Skeletal muscle cell (primary cell): ENCODE results near the gene CCDC121.
"Not testable (repeated sequence)": the region's sequence is repeated elsewhere in the genome, so short reads cannot be mapped to it uniquely, and the experiment has no call there.

Experiments used
- DNase-seq: peaks from one replicate; pipeline ENCODE4 v3.0.0-alpha.2; 2010; ENCODE audit warnings: low read depth
- H3K4me3 ChIP-seq: 2 replicates; pipeline ENCODE4 v1.5.1; 2011; ENCODE audit warnings: low read depth, mild to moderate bottlenecking, control low read depth, low read length, moderate library complexity

The CCDC121 gene

GRCh38 chr2:27638709-27639108 lies 9.9 kb upstream of the CCDC121 start:
- DNase-seq, result peak; percentile 88
- no peak overlapping the region for H3K4me3 ChIP-seq

- no peak overlapping the region for H3K4me3 ChIP-seq
- peak; percentile 77 for DNase-seq
These were observed 9.3 kb upstream of the CCDC121 start for GRCh38 chr2:27638037-27638637.

GRCh38 chr2:27636766-27637165 lies 8.0 kb upstream of the CCDC121 start:
- no peak for DNase-seq
- no peak overlapping the region for H3K4me3 ChIP-seq

GRCh38 chr2:27634291-27634690 lies 5.5 kb upstream of the CCDC121 start:
- H3K4me3 ChIP-seq, result no peak overlapping the region
- no peak for DNase-seq

- not testable (repeated sequence) for DNase-seq, H3K4me3 ChIP-seq
These were observed 1.4 kb upstream of the CCDC121 start for GRCh38 chr2:27630257-27630656.

GRCh38 chr2:27627963-27628766 lies 647 bp downstream of the CCDC121 start:
- H3K4me3 ChIP-seq, result peak overlapping the region; percentile 93
- peak; percentile 89 for DNase-seq

- not testable (repeated sequence) for H3K4me3 ChIP-seq, DNase-seq
These were observed 1.9 kb downstream of the CCDC121 start for GRCh38 chr2:27626921-27627320.

- not testable (repeated sequence) for DNase-seq, H3K4me3 ChIP-seq
These were observed 2.5 kb downstream of the CCDC121 start for GRCh38 chr2:27626323-27626722.

GRCh38 chr2:27624943-27625342 lies 3.9 kb downstream of the CCDC121 start:
- no peak for DNase-seq
- no peak overlapping the region for H3K4me3 ChIP-seq

- DNase-seq, result peak; percentile 70
- H3K4me3 ChIP-seq, result no peak overlapping the region
These were observed 5.9 kb downstream of the CCDC121 start for GRCh38 chr2:27622921-27623384.

- no peak for DNase-seq
- no peak overlapping the region for H3K4me3 ChIP-seq
These were observed 7.3 kb downstream of the CCDC121 start for GRCh38 chr2:27621524-27621923.

GRCh38 chr2:27615316-27615715 lies 13.5 kb downstream of the CCDC121 start:
- DNase-seq, result no peak

GRCh38 chr2:27613985-27614384 lies 14.8 kb downstream of the CCDC121 start:
- DNase-seq, result no peak
- H3K4me3 ChIP-seq, result no peak overlapping the region

More at GRCh38 chr2:27615316-27615715, 13.5 kb downstream of the CCDC121 start:
- H3K4me3 ChIP-seq, result no peak overlapping the region

GRCh38 chr2:27606611-27607010 lies 22.2 kb downstream of the CCDC121 start:
- peak; percentile 28 for DNase-seq
- H3K4me3 ChIP-seq, result no peak overlapping the region

GRCh38 chr2:27596627-27597026 lies 32.2 kb downstream of the CCDC121 start:
- no peak overlapping the region for H3K4me3 ChIP-seq
- no peak for DNase-seq

- DNase-seq, H3K4me3 ChIP-seq: not testable (repeated sequence)
These were observed 33.4 kb downstream of the CCDC121 start for GRCh38 chr2:27595412-27595811.

GRCh38 chr2:27594020-27594703 lies 34.6 kb downstream of the CCDC121 start:
- not testable (repeated sequence) for DNase-seq, H3K4me3 ChIP-seq

- no peak overlapping the region for H3K4me3 ChIP-seq
- DNase-seq, result no peak
These were observed 35.6 kb downstream of the CCDC121 start for GRCh38 chr2:27593240-27593639.

- no peak overlapping the region for H3K4me3 ChIP-seq
- no peak for DNase-seq
These were observed 37.1 kb downstream of the CCDC121 start for GRCh38 chr2:27591745-27592144.

GRCh38 chr2:27588308-27588707 lies 40.5 kb downstream of the CCDC121 start:
- DNase-seq, result no peak
- no peak overlapping the region for H3K4me3 ChIP-seq
